ENCODE measurements around the gene RNASE9.
A peak's percentile ranks its signal among the peaks of the same experiment; 100 is the strongest.
"Not testable (repeated sequence)": the region's sequence is repeated elsewhere in the genome, so short reads cannot be mapped to it uniquely, and the experiment has no call there.

RNASE9 gene

GRCh38 chr14:20572382-20572990 is 11.6 kb upstream of the RNASE9 start:
- DNase-seq, result not testable (repeated sequence)

GRCh38 chr14:20570720-20571119 is 9.9 kb upstream of the RNASE9 start:
- DNase-seq, result not testable (repeated sequence)

- DNase-seq, result not testable (repeated sequence)
These were observed 9.0 kb upstream of the RNASE9 start for GRCh38 chr14:20569865-20570264.

- DNase-seq, result no peak
These were observed 8.2 kb upstream of the RNASE9 start for GRCh38 chr14:20569066-20569465.

GRCh38 chr14:20568393-20568792 is 7.5 kb upstream of the RNASE9 start:
- no peak for DNase-seq

GRCh38 chr14:20567199-20567598 is 6.4 kb upstream of the RNASE9 start:
- not testable (repeated sequence) for DNase-seq

- no peak for DNase-seq
These were observed 3.7 kb upstream of the RNASE9 start for GRCh38 chr14:20564501-20564997.

GRCh38 chr14:20563971-20564370 is 3.1 kb upstream of the RNASE9 start:
- DNase-seq, result no peak

- DNase-seq, result no peak
These were observed 1.4 kb downstream of the RNASE9 start for GRCh38 chr14:20559461-20559904.

GRCh38 chr14:20557212-20557542 is 3.7 kb downstream of the RNASE9 start:
- no peak for DNase-seq

GRCh38 chr14:20556500-20557211 is 4.2 kb downstream of the RNASE9 start:
- DNase-seq, result no peak

- no peak for DNase-seq
These were observed 5.0 kb downstream of the RNASE9 start for GRCh38 chr14:20555845-20556244.

- DNase-seq, result no peak
These were observed 7.8 kb downstream of the RNASE9 start for GRCh38 chr14:20553024-20553423.

GRCh38 chr14:20551606-20552005 is 9.2 kb downstream of the RNASE9 start:
- DNase-seq, result no peak

GRCh38 chr14:20550926-20551325 is 9.9 kb downstream of the RNASE9 start:
- DNase-seq, result no peak

- no peak for DNase-seq
These were observed 12.3 kb downstream of the RNASE9 start for GRCh38 chr14:20548414-20549158.

- DNase-seq, result no peak
These were observed 14.0 kb downstream of the RNASE9 start for GRCh38 chr14:20546877-20547276.

GRCh38 chr14:20539906-20540305 is 20.9 kb downstream of the RNASE9 start:
- DNase-seq, result no peak

- DNase-seq, result peak; percentile 84
These were observed 29.9 kb downstream of the RNASE9 start for GRCh38 chr14:20530771-20531571.

- DNase-seq, result no peak
These were observed 31.0 kb downstream of the RNASE9 start for GRCh38 chr14:20529806-20530205.

- DNase-seq, result no peak
These were observed 36.8 kb downstream of the RNASE9 start for GRCh38 chr14:20524027-20524426.

- no peak for DNase-seq
These were observed 38.5 kb downstream of the RNASE9 start for GRCh38 chr14:20522332-20522731.

GRCh38 chr14:20516921-20517320 is 43.9 kb downstream of the RNASE9 start:
- no peak for DNase-seq
